PC-3 (cell line): ENCODE data around the gene TMEM212. TPM values are rescaled to one million over a fixed set of nuclear protein-coding genes. Genes with fewer than 3 reads are reported as not detected.

Source experiments
- ATAC-seq: fragments of 200-7000 bp; cut with Tn5 transposase; 2 replicates; pipeline ENCODE4 v1.9.1; 2020; ENCODE audit warnings: mild to moderate bottlenecking, moderate library complexity
- BruUV-seq: library from RNA; stranded (reverse); fragments of 400-500 nt; replicated peaks from 2 replicates; lab custom pipeline; 2021; lab: Mats Ljungman, UMichigan
- CTCF ChIA-PET: fragments of 300-600 bp; sonication (Branson Sonifier 250); formaldehyde crosslinking; loops from one replicate; lab custom pipeline; 2022; ENCODE audit warnings: antibody characterized with exemption; lab: Charles Lee
- POLR2A ChIA-PET: fragments of 300-600 bp; sonication (Branson Sonifier 250); formaldehyde crosslinking; loops from one replicate; lab custom pipeline; 2022; ENCODE audit warnings: antibody characterized with exemption; ENCODE audit not compliant: unreplicated experiment; lab: Charles Lee
- DNase-seq: peaks from one replicate; pipeline ENCODE4 v3.0.0-alpha.2; 2015
- H2AFZ ChIP-seq: fragments of 300-600 bp; sonication (generic); 2 replicates; pipeline ENCODE4 v1.6.0; 2016; ENCODE audit warnings: antibody characterized with exemption, low read length
- H3F3A ChIP-seq: fragments of 300-600 bp; sonication (generic); one replicate; pipeline ENCODE4 v1.6.0; 2017; ENCODE audit warnings: antibody characterized with exemption, low read length, control low read depth, mild to moderate bottlenecking; ENCODE audit not compliant: unreplicated experiment
- H3K27ac ChIP-seq: fragments of 300-600 bp; sonication (generic); 2 replicates; pipeline ENCODE4 v1.5.1; 2016; ENCODE audit warnings: mild to moderate bottlenecking, low read length
- H3K27me3 ChIP-seq: fragments of 300-600 bp; sonication (generic); 2 replicates; pipeline ENCODE4 v1.6.1; 2016; ENCODE audit warnings: low read length, mixed read lengths
- H3K36me3 ChIP-seq: fragments of 300-600 bp; sonication (generic); 2 replicates; pipeline ENCODE4 v1.6.1; 2016; ENCODE audit warnings: low read depth, mixed run types, low read length, mixed read lengths
- H3K4me1 ChIP-seq: fragments of 300-600 bp; sonication (generic); 2 replicates; pipeline ENCODE4 v1.5.1; 2016; ENCODE audit warnings: low read length; ENCODE audit not compliant: insufficient read depth
- H3K4me2 ChIP-seq: fragments of 300-600 bp; sonication (generic); 2 replicates; pipeline ENCODE4 v1.6.0; 2016; ENCODE audit warnings: low read length
- H3K4me3 ChIP-seq: fragments of 300-600 bp; sonication (generic); 2 replicates; pipeline ENCODE4 v1.5.1; 2016; ENCODE audit warnings: mild to moderate bottlenecking, low read length, mixed read lengths
- H3K79me2 ChIP-seq: fragments of 300-600 bp; sonication (generic); 2 replicates; pipeline ENCODE4 v1.6.1; 2017; ENCODE audit warnings: low read length, mixed read lengths
- H3K9ac ChIP-seq: fragments of 300-600 bp; sonication (generic); 2 replicates; pipeline ENCODE4 v1.6.0; 2016; ENCODE audit warnings: mild to moderate bottlenecking, low read length
- H3K9me2 ChIP-seq: fragments of 300-600 bp; sonication (generic); replicated peaks from 2 replicates; pipeline ENCODE4 v1.6.1; 2016; ENCODE audit warnings: mixed run types, low read length, mixed read lengths
- H3K9me3 ChIP-seq: fragments of 300-600 bp; sonication (generic); 2 replicates; pipeline ENCODE4 v1.6.1; 2016; ENCODE audit warnings: low read length, mixed read lengths
- H4K20me1 ChIP-seq: fragments of 300-600 bp; sonication (generic); 2 replicates; pipeline ENCODE4 v1.6.1; 2016; ENCODE audit warnings: low read length, mixed read lengths
- EZH2 ChIP-seq: fragments of 300-600 bp; sonication (generic); IDR thresholded peaks from one replicate; pipeline ENCODE4 v1.6.1; 2017; ENCODE audit warnings: antibody characterized with exemption, mild to moderate bottlenecking, low read length; ENCODE audit not compliant: unreplicated experiment
- EZH2phosphoT487 ChIP-seq: fragments of 300-600 bp; sonication (generic); IDR thresholded peaks from 2 replicates; pipeline ENCODE4 v1.6.1; 2018; ENCODE audit warnings: mild to moderate bottlenecking, antibody characterized with exemption, low read length, borderline replicate concordance
- intact Hi-C: fragments of 100-400 bp; cut with micrococcal nuclease; formaldehyde crosslinking; loops from 2 replicates; pipeline ENCODE4 v1.9.0; 2023
- total RNA-seq: library from RNA; depleted of rRNA; stranded (reverse); fragments of >200 nt; gene quantifications from 2 replicates; pipeline ENCODE4 v1.2.3, GENCODE V29; 2014
- TF ChIP-seq, protein P1 (sequence below): fragments of 300-600 bp; sonication (generic); conservative IDR thresholded peaks from 2 replicates; pipeline ENCODE4 v1.5.1; 2017; ENCODE audit warnings: antibody characterized with exemption, low read depth, mild to moderate bottlenecking, low read length

The TMEM212 gene
- total RNA-seq, 1 experiment from 2014 or later: not detected

DNA sequence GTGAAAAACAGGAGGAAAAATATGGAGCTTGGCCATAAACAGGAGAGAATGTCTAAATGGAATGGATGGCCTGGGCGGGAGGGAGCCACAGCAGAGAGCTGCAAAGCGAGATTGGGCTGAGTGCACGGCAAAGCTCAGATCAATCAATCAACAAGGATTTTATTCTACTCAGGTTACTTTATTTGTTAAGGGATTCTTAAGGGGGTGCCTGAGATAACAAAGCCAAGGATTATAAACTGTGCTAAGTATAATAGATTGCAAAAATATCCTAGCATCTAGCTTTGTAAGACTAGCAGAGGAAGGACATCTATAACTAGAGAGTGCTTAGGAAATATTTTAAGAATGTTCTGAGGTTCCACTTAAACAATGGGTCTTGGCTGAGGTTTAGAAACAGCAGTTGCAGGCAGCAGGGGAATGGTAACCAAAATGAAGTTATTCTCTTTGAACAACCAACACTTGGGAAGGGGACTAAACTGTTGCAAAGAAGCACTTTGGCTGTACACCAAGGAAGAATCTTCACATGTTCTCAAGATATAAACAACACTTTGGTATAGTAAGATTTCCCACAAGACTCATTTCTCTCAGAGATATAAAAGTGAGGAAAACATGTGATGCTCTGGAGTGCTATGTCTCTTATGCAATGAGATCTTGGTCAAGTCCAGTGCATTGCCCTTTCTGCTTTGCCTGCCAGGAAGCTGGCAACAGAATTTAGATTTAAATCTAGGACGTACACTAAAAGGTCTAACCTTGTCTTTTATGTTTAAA, 35.5 kb downstream of the TMEM212 start:
- BruUV-seq: no TSS peak
- DNase-seq (no peak), ATAC-seq (no peak)
- Histone ChIP-seq H3K4me2 (no peak overlapping the region), H3K36me3 (no peaks in the 10 kb centered on the region), H4K20me1 (no peaks in the 10 kb centered on the region), H3K9me3 (no peaks in the 10 kb centered on the region), H3K9me2 (no peaks in the 10 kb centered on the region), H3F3A (no peaks in the 10 kb centered on the region), H3K27me3 (no peaks in the 10 kb centered on the region), H3K4me3 (no peak overlapping the region), H3K79me2 (no peaks in the 10 kb centered on the region), H3K9ac (no peak overlapping the region), H3K27ac (no peak overlapping the region), H2AFZ (no peak overlapping the region), H3K4me1 (peaks cover 22% of the 10 kb centered on the region)
- TF ChIP-seq, protein P1, sequence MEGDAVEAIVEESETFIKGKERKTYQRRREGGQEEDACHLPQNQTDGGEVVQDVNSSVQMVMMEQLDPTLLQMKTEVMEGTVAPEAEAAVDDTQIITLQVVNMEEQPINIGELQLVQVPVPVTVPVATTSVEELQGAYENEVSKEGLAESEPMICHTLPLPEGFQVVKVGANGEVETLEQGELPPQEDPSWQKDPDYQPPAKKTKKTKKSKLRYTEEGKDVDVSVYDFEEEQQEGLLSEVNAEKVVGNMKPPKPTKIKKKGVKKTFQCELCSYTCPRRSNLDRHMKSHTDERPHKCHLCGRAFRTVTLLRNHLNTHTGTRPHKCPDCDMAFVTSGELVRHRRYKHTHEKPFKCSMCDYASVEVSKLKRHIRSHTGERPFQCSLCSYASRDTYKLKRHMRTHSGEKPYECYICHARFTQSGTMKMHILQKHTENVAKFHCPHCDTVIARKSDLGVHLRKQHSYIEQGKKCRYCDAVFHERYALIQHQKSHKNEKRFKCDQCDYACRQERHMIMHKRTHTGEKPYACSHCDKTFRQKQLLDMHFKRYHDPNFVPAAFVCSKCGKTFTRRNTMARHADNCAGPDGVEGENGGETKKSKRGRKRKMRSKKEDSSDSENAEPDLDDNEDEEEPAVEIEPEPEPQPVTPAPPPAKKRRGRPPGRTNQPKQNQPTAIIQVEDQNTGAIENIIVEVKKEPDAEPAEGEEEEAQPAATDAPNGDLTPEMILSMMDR: no peak
- TF ChIP-seq EZH2 (no peak), EZH2phosphoT487 (no peak)
- POLR2A ChIA-PET: no interaction called here
- intact Hi-C loops: no loop called here
- CTCF ChIA-PET: no interaction called here

DNA sequence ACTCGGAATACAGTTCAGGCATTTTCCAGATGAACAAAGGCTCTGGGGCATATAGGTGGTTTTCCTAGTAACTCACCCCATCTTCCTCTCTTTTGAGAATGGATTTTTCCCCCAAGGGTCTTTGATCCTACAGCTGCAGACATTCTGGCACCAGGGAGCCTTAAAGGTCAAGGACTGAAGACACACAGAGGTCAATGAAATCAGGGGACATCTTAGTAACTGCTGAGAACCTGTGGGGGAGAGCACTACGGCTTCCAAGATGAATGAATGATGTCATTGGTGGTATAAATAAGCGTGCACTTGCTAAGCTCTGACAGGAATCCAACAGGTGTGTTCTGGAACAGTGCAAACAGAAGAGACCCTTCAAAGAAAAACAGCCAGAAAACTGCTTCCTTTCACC, 36.3 kb downstream of the TMEM212 start:
- H3K9me3 ChIP-seq: no peaks in the 10 kb centered on the region
- ChIA-PET CTCF (no interaction called here), POLR2A (no interaction called here)
- BruUV-seq: no TSS peak
- H4K20me1 ChIP-seq: no peaks in the 10 kb centered on the region
- no peaks in the 10 kb centered on the region for H3K27me3 ChIP-seq
- no peaks in the 10 kb centered on the region for H3K36me3 ChIP-seq
- H3K27ac ChIP-seq: no peak overlapping the region
- intact Hi-C loops: no loop called here
- no peak overlapping the region for H3K4me3 ChIP-seq
- no peak for TF ChIP-seq EZH2
- TF ChIP-seq EZH2phosphoT487: no peak
- TF ChIP-seq, protein P1: no peak
- no peaks in the 10 kb centered on the region for H3K79me2 ChIP-seq
- H3K4me2 ChIP-seq: no peak overlapping the region
- H3K9me2 ChIP-seq: no peaks in the 10 kb centered on the region
- DNase-seq (no peak), ATAC-seq (no peak)
- H3K4me1 ChIP-seq: peaks cover 15% of the 10 kb centered on the region
- no peak overlapping the region for H3K9ac ChIP-seq
- no peaks in the 10 kb centered on the region for H3F3A ChIP-seq
- H2AFZ ChIP-seq: no peak overlapping the region

- H3K27ac ChIP-seq: no peak overlapping the region
- ChIA-PET CTCF (no interaction called here), POLR2A (no interaction called here)
- TF ChIP-seq EZH2 (no peak), EZH2phosphoT487 (no peak)
- TF ChIP-seq, protein P1: no peak
- no peak for ATAC-seq
- H3K36me3 ChIP-seq: no peaks in the 10 kb centered on the region
- intact Hi-C loops: no loop called here
- no peaks in the 10 kb centered on the region for H4K20me1 ChIP-seq
- H3K79me2 ChIP-seq: no peaks in the 10 kb centered on the region
- no peak overlapping the region for H3K9ac ChIP-seq
- DNase-seq: no peak
- H3K4me1 ChIP-seq: peaks cover 11% of the 10 kb centered on the region; the same call in 1 of the 2 replicates
- H3K4me3 ChIP-seq: no peak overlapping the region
- H3K4me2 ChIP-seq: no peak overlapping the region
- no peaks in the 10 kb centered on the region for H3K9me3 ChIP-seq
- H2AFZ ChIP-seq: no peak overlapping the region
- no peaks in the 10 kb centered on the region for H3K27me3 ChIP-seq
- no peaks in the 10 kb centered on the region for H3F3A ChIP-seq
- no peaks in the 10 kb centered on the region for H3K9me2 ChIP-seq
- BruUV-seq: no TSS peak
These were observed 37.1 kb downstream of the TMEM212 start for GRCh38 chr3:171880101-171880870.
